Ascending aorta (tissue), 2 donors: ENCODE results near the gene ZNF565. TPM values are rescaled to one million over a fixed set of nuclear protein-coding genes. Genes with fewer than 3 reads are reported as not detected.

Experiments
- DNase-seq, 2 donors: peaks; one replicate each; pipeline ENCODE4 v3.0.0-alpha.2; 2019; ENCODE audit warnings: low spot score in 2 of 2
- H3K27ac ChIP-seq, 2 donors: fragments of 200-600 bp; sonication (generic); one replicate each; pipeline ENCODE4 v1.5.1; 2016 to 2017; ENCODE audit warnings: mild to moderate bottlenecking in 1 of 2
- H3K27me3 ChIP-seq: fragments of 200-600 bp; sonication (generic); one replicate; pipeline ENCODE4 v1.5.1; 2017
- H3K36me3 ChIP-seq, 2 donors: fragments of 200-600 bp; sonication (generic); one replicate each; pipeline ENCODE4 v1.5.1; 2016
- H3K4me1 ChIP-seq, 2 donors: fragments of 200-600 bp; sonication (generic); one replicate each; pipeline ENCODE4 v1.5.1; 2016 to 2017; ENCODE audit warnings: mild to moderate bottlenecking in 1 of 2
- H3K4me3 ChIP-seq, 2 donors: fragments of 200-600 bp; sonication (generic); one replicate each; pipeline ENCODE4 v1.5.1; 2016 to 2017; ENCODE audit warnings: mild to moderate bottlenecking in 1 of 2
- H3K9me3 ChIP-seq, 2 donors: fragments of 200-600 bp; sonication (generic); one replicate each; pipeline ENCODE4 v1.5.1; 2016
- intact Hi-C: fragments of 100-400 bp; cut with DNase I; formaldehyde crosslinking; loops from one replicate; pipeline ENCODE4 v1.15.1; 2023
- total RNA-seq: library from RNA; depleted of rRNA; stranded (reverse); fragments of >200 nt; gene quantifications from one replicate; pipeline ENCODE4 v1.1.0, GENCODE V29; 2016
- TF ChIP-seq, protein P1 (sequence below), 3 experiments: fragments of 200-600 bp in 2 of 3; fragments of 450-650 bp in 1 of 3; sonication (generic) in 2 of 3; IDR thresholded peaks; one replicate each; pipeline ENCODE4 v1.5.1; 2016 to 2019; ENCODE audit warnings: antibody characterized with exemption in 3 of 3, mild to moderate bottlenecking in 1 of 3, moderate library complexity in 1 of 3

ZNF565 gene
- total RNA-seq: 1.9 TPM

DNA sequence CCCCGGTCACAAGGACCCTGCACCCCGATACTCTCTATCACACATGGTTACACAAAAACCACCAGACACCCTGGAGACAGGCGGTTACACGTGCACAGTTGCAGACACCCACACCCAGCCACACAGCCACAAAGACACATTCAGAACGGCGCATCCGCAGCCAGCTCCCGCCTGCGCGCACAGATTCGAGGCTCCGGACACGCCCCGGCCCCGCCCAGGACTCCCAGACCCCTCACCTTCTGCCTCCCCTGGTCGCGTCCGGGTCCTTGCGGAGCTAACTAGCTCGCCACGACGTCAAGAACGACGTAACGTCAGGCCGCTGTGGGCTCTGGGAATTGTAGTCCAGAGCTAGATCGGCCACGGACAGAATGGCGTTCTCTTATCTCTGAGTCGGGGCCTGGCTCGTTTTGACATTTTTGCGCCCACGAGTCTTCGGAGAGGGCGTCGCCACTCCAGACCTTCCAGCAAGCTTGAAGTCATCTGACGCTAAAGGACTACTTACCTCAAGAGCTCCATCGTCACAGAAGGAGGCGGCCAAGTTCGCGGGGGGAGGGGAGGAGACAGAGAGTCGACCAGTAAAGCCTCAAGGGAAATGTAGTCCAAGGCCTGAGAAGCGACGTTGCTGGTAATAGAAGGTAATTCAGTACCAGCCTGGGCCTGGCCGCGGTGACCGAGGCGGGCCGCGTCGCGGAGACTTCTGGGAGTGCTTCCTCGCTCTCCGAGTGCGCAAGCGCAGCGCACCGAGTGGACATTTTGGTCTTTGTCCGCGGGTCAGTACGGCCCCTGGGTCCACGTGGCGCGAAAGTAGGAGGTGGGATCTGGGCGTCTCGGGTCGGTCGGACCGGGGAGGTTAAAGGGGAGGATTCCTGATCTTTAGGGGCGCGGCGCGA, at the start of gene ZNF565, which contains the start of gene ZNF146:
TSS of gene ZNF565 (minus strand) at position 280 of the 890 bp plus-strand sequence. CDS start 12,680 bp downstream, outside the sequence.
TSS of gene ZNF146 (plus strand) at position 721 of the 890 bp plus-strand sequence. CDS start 21,335 bp downstream, outside the sequence.
- peak; percentile 96 to 99 for DNase-seq
- no peaks in the 10 kb centered on the region for H3K9me3 ChIP-seq
- peak within 1 kb of the TSS; percentile 81 for H3K4me3 ChIP-seq
- H3K27ac ChIP-seq: peak within 1 kb of the TSS; percentile 92 to 96
- peaks cover 0 to 12% of the 10 kb centered on the region in 2 donors for H3K4me1 ChIP-seq
- peaks cover 0 to 8% of the 10 kb centered on the region in 2 donors for H3K36me3 ChIP-seq
- H3K27me3 ChIP-seq: no peaks in the 10 kb centered on the region
- intact Hi-C loops: loop anchor here (1.0 to 10.0 kb wide), 7 partner anchors 62 to 1100 kb away; partner anchors contain the start of genes COX7A1, LIN37, THAP8 and WDR62
- TF ChIP-seq, protein P1, sequence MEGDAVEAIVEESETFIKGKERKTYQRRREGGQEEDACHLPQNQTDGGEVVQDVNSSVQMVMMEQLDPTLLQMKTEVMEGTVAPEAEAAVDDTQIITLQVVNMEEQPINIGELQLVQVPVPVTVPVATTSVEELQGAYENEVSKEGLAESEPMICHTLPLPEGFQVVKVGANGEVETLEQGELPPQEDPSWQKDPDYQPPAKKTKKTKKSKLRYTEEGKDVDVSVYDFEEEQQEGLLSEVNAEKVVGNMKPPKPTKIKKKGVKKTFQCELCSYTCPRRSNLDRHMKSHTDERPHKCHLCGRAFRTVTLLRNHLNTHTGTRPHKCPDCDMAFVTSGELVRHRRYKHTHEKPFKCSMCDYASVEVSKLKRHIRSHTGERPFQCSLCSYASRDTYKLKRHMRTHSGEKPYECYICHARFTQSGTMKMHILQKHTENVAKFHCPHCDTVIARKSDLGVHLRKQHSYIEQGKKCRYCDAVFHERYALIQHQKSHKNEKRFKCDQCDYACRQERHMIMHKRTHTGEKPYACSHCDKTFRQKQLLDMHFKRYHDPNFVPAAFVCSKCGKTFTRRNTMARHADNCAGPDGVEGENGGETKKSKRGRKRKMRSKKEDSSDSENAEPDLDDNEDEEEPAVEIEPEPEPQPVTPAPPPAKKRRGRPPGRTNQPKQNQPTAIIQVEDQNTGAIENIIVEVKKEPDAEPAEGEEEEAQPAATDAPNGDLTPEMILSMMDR (IDR thresholded peaks at IDR 0.05): no peak

DNA sequence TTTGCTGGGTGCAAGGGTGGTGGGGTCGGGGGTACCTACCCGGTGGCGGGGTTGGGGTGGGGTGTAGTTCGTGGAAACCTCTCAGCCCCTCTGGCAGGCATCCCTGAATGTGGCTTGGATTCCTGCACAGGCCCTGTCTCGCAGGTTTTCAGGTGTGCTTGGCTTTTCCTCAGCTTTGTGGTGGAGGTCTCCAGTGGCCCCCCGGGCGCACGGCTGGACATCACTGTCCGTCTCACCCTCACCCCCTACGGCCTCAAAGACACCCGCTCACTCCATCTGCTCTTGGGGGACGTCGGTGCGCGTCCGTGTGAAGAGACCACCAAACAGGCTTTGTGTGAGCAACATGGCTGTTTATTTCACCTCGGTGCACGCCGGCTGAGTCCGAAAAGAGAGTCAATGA, 44.7 kb upstream of the ZNF565 start:
- no peak overlapping the region for H3K4me3 ChIP-seq
- no peak for DNase-seq
- H3K9me3 ChIP-seq: peaks cover 0 to 16% of the 10 kb centered on the region in 2 donors
- TF ChIP-seq, protein P1 (IDR thresholded peaks at IDR 0.05): no peak
- H3K4me1 ChIP-seq: no peaks in the 10 kb centered on the region
- no peak overlapping the region for H3K27ac ChIP-seq
- intact Hi-C loops: no loop called here
- H3K27me3 ChIP-seq: no peaks in the 10 kb centered on the region
- H3K36me3 ChIP-seq: peaks cover 0 to 5% of the 10 kb centered on the region in 2 donors

DNA sequence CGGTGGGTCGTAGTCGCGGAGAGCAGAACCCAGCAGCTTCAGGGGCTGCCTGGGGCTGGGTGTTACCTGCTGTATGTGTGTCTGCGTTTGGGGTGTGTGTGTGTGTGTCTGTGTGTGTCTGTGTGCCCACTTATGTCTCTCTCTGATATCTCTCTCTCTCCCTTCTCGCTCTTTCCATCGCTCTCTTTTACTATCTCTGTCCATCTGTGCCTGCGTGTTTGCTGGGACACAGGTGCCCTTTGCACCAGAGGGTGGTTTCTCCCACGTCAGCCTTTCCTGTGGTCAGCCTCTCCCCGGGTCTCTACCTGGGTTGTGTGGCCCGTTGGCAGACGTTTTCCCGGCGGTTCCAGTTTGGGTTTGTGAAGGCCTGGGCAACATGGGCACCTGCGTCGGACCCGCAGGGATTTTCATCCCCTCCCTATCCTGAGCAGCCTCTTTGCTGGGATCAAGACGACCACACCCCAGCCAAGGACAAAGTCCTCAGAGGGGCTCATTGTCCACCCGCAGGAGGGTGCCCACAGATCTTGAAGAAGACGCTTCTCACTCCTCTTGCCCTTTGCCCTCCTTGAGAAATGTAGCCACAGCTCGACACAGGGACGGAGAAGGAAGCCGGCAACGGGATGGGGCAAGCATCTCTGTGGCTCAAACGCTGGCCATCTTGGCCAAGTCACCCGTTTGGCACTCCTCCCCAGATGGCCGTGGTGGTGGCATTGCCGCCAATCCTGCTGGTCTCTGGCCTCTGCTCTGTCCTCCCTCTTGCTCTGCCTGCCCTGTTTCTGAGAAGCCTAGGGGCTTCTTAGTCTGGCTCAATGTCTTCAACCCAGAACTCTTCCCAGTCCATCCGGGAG, 43.8 kb upstream of the ZNF565 start:
- H3K27ac ChIP-seq: no peak overlapping the region
- no peaks in the 10 kb centered on the region for H3K4me1 ChIP-seq
- H3K9me3 ChIP-seq: peaks cover 0 to 16% of the 10 kb centered on the region in 2 donors
- DNase-seq: no peak
- H3K36me3 ChIP-seq: peaks cover 0 to 5% of the 10 kb centered on the region in 2 donors
- TF ChIP-seq, protein P1 (IDR thresholded peaks at IDR 0.05): no peak
- peak overlapping the region in 1 of 2 donors; percentile 64 for H3K4me3 ChIP-seq
- H3K27me3 ChIP-seq: no peaks in the 10 kb centered on the region
- intact Hi-C loops: no loop called here

DNA sequence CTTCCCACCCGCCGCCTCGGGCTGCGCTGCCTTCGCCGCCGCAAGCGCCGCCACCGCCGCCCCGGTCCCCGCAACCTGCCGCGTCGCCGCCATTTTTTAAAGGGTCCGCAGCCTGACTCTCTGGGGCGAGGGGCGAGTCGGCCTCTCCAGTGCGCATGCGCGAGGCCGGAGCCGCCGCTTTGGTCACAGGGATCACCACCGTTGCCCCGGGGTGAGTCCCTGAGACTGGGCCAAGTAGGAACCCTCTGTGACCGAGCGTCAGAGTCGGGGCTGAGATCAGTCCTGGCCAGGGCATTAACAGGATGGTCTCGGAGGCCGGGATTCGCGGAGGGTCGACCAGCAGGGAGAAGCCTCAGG, 43.0 kb upstream of the ZNF565 start:
- H3K27ac ChIP-seq: no peak overlapping the region

More for the DNA sequence above, 43.0 kb upstream of the ZNF565 start:
- DNase-seq: no peak
- peaks cover 0 to 16% of the 10 kb centered on the region in 2 donors for H3K9me3 ChIP-seq
- intact Hi-C loops: no loop called here
- TF ChIP-seq, protein P1 (IDR thresholded peaks at IDR 0.05): no peak
- H3K36me3 ChIP-seq: peaks cover 0 to 5% of the 10 kb centered on the region in 2 donors
- no peaks in the 10 kb centered on the region for H3K4me1 ChIP-seq
- H3K27me3 ChIP-seq: no peaks in the 10 kb centered on the region
- H3K4me3 ChIP-seq: peak overlapping the region; percentile 39 to 64
